SK-N-SH (cell line): ENCODE results near the gene FXYD5. TPM values are rescaled to one million over a fixed set of nuclear protein-coding genes. Genes with fewer than 3 reads are reported as not detected.

Experiments
- CTCF ChIA-PET: fragments of 300-600, 350-600 bp; formaldehyde crosslinking; extraction: SDS; loops from one replicate; lab custom pipeline; 2021; lab: Yijun Ruan, JAX
- POLR2A ChIA-PET: fragments of 350-600 bp; sonication (Branson Sonifier 250); formaldehyde crosslinking; extraction: SDS; loops from one replicate; lab custom pipeline; 2020; ENCODE audit warnings: antibody characterized with exemption, inconsistent platforms; lab: Yijun Ruan, JAX
- DNase-seq: peaks from one replicate; pipeline ENCODE4 v3.0.0; 2012
- H2AFZ ChIP-seq: fragments of 200-600 bp; sonication (generic); 2 replicates; pipeline ENCODE4 v1.8.1; 2016; ENCODE audit warnings: antibody characterized with exemption, mild to moderate bottlenecking, low read depth
- H3F3A ChIP-seq: fragments of 200-600 bp; sonication (generic); replicated peaks from 2 replicates; pipeline ENCODE3; 2016; ENCODE audit warnings: antibody characterized with exemption, mild to moderate bottlenecking; ENCODE audit not compliant: insufficient read depth
- H3K27ac ChIP-seq, 2 experiments: fragments of 200-500 bp in 1 of 2; fragments of 200-600 bp in 1 of 2; sonication (Bioruptor generic) in 1 of 2; sonication (generic), shearing (Covaris generic) in 1 of 2; 2 replicates each; pipeline versions ENCODE4 v1.5.1 to v1.6.1; 2014 to 2016; ENCODE audit warnings: low read depth in 2 of 2, inconsistent platforms in 1 of 2, low read length in 1 of 2, mild to moderate bottlenecking in 1 of 2, mixed read lengths in 1 of 2
- H3K27me3 ChIP-seq: fragments of 200-600 bp; sonication (generic), shearing (Covaris generic); 2 replicates; pipeline ENCODE4 v1.6.1; 2016; ENCODE audit warnings: mixed run types; ENCODE audit not compliant: insufficient read depth
- H3K36me3 ChIP-seq, 2 experiments: fragments of 200-500 bp in 1 of 2; fragments of 200-600 bp in 1 of 2; sonication (Bioruptor generic) in 1 of 2; sonication (generic) in 1 of 2; replicated peaks in 1 of 2; 2 replicates each; pipeline versions ENCODE3 to v1.5.1; 2014 to 2016; ENCODE audit warnings: low read length in 1 of 2, mild to moderate bottlenecking in 1 of 2; ENCODE audit not compliant: insufficient read depth in 2 of 2, control insufficient read depth in 1 of 2
- H3K4me1 ChIP-seq, 2 experiments: fragments of 200-500 bp in 1 of 2; fragments of 200-600 bp in 1 of 2; sonication (Bioruptor generic) in 1 of 2; sonication (generic), shearing (Covaris generic) in 1 of 2; 2 replicates each; pipeline versions ENCODE4 v1.5.1 to v1.6.1; 2014 to 2016; ENCODE audit warnings: low read depth in 1 of 2, low read length in 1 of 2, mixed run types in 1 of 2; ENCODE audit not compliant: insufficient read depth in 2 of 2, control insufficient read depth in 1 of 2
- H3K4me2 ChIP-seq: fragments of 200-600 bp; sonication (generic), shearing (Covaris generic); 2 replicates; pipeline ENCODE4 v1.6.1; 2017; ENCODE audit warnings: mixed run types
- H3K4me3 ChIP-seq, 2 experiments: fragments of 200-500 bp in 1 of 2; fragments of 200-600 bp in 1 of 2; sonication (Bioruptor generic) in 1 of 2; sonication (generic), shearing (Covaris generic) in 1 of 2; 2 replicates each; pipeline versions ENCODE4 v1.5.1 to v1.8.1; 2014 to 2016; ENCODE audit warnings: low read depth in 2 of 2, inconsistent platforms in 1 of 2, low read length in 1 of 2, mild to moderate bottlenecking in 1 of 2, mixed read lengths in 1 of 2, moderate library complexity in 1 of 2
- H3K79me2 ChIP-seq: fragments of 200-600 bp; sonication (generic); 2 replicates; pipeline ENCODE4 v1.8.1; 2017; ENCODE audit warnings: mild to moderate bottlenecking; ENCODE audit not compliant: insufficient read depth
- H3K9ac ChIP-seq: fragments of 200-600 bp; sonication (generic); 2 replicates; pipeline ENCODE4 v1.6.1; 2017; ENCODE audit warnings: mixed run types
- H3K9me2 ChIP-seq: fragments of 200-600 bp; sonication (generic); 2 replicates; pipeline ENCODE4 v1.6.1; 2017; ENCODE audit warnings: mixed run types
- H3K9me3 ChIP-seq: fragments of 200-600 bp; sonication (generic); 2 replicates; pipeline ENCODE4 v1.6.1; 2017; ENCODE audit warnings: mixed run types, mild to moderate bottlenecking, moderate library complexity
- H4K20me1 ChIP-seq: fragments of 200-600 bp; sonication (generic); 2 replicates; pipeline ENCODE4 v1.6.1; 2017; ENCODE audit warnings: mild to moderate bottlenecking, mixed run types; ENCODE audit not compliant: insufficient read depth
- EP300 ChIP-seq, 2 experiments: IDR thresholded peaks; 2 replicates each; pipeline versions ENCODE4 v1.4.0 to v1.6.1; 2012; ENCODE audit warnings: borderline replicate concordance in 1 of 2, low read depth in 1 of 2, low read length in 1 of 2
- MAX ChIP-seq: IDR thresholded peaks from 2 replicates; pipeline ENCODE4 v1.4.0; 2012; ENCODE audit warnings: low read depth
- NRF1 ChIP-seq: IDR thresholded peaks from 2 replicates; pipeline ENCODE4 v1.6.1; 2012; ENCODE audit warnings: low read depth, mild to moderate bottlenecking, low read length
- SMC3 ChIP-seq: IDR thresholded peaks from 2 replicates; pipeline ENCODE4 v1.6.1; 2012; ENCODE audit warnings: low read depth, low read length, improper control_type of control experiment
- TAF1 ChIP-seq: IDR thresholded peaks from 2 replicates; pipeline ENCODE4 v1.6.1; 2012; ENCODE audit warnings: low read depth, mild to moderate bottlenecking, low read length, moderate library complexity, borderline replicate concordance
- USF1 ChIP-seq: IDR thresholded peaks from 2 replicates; pipeline ENCODE4 v1.4.0; 2012; ENCODE audit warnings: low read depth, borderline replicate concordance
- WGBS: methylation state at CpG from one replicate; pipeline ENCODE4 v1.1.6; 2017; ENCODE audit warnings: low lambda C conversion rate; 5-methylcytosine and 5-hydroxymethylcytosine counted together
- polyA plus RNA-seq, 3 experiments: library from polyadenylated mRNA; depleted of rRNA; stranded (reverse); fragments of >200 nt; gene quantifications; 2 replicates each; pipeline ENCODE4 v1.2.3, GENCODE V29; 2012

Gene FXYD5
- polyA plus RNA-seq, 1 of the 3 experiments (the other 2 are of a cell fraction) = 195 TPM

GRCh38 chr19:35166100-35167063 is 11.8 kb downstream of the FXYD5 start:
- Histone ChIP-seq H3K27ac (no peak overlapping the region), H3K4me2 (no peak overlapping the region), H3K9me2 (no peaks in the 10 kb centered on the region), H3K27me3 (no peaks in the 10 kb centered on the region), H3K36me3 (peaks cover 8 to 63% of the 10 kb centered on the region in 2 experiments), H4K20me1 (no peaks in the 10 kb centered on the region), H2AFZ (no peak overlapping the region), H3K9me3 (no peaks in the 10 kb centered on the region; the same call in 1 of the 2 replicates), H3K4me3 (no peak overlapping the region), H3K4me1 (no peaks in the 10 kb centered on the region; a peak in 1 of 4 replicates), H3K79me2 (no peaks in the 10 kb centered on the region), H3F3A (no peaks in the 10 kb centered on the region), H3K9ac (no peak overlapping the region)
- ChIA-PET POLR2A (no interaction called here), CTCF (interaction anchor here (1.3 to 1.6 kb wide), 3 partner anchors 12 to 24 kb away, joined by 3 to 4 read pairs (median 3); no protein-coding TSS in a partner anchor)
- TF ChIP-seq MAX = no peak
- 73% methylated on average over 7 of the region's 7 CpGs for WGBS
- DNase-seq = no peak

GRCh38 chr19:35167251-35168119 is 12.9 kb downstream of the FXYD5 start:
- ChIA-PET POLR2A (no interaction called here), CTCF (interaction anchor here (1.3 to 1.6 kb wide), 4 partner anchors 10 to 25 kb away, joined by 3 to 4 read pairs (median 4); no protein-coding TSS in a partner anchor)
- no peak overlapping the region for H3K4me2 ChIP-seq
- no peak for TF ChIP-seq NRF1
- TF ChIP-seq SMC3 = no peak
- TF ChIP-seq TAF1 = no peak
- TF ChIP-seq USF1 = no peak
- no peak for TF ChIP-seq MAX
- no peak for TF ChIP-seq EP300 (IDR thresholded peaks at IDR 0.05; ENCODE audit: borderline replicate concordance in 1 of 2, low read depth in 1 of 2, low read length in 1 of 2)
- H3K4me1 ChIP-seq = no peaks in the 10 kb centered on the region; a peak in 1 of 4 replicates
- H3K9ac ChIP-seq = no peak overlapping the region
- H3K36me3 ChIP-seq = peaks cover 8 to 52% of the 10 kb centered on the region in 2 experiments
- H3K9me2 ChIP-seq = no peaks in the 10 kb centered on the region
- DNase-seq = no peak
- H3K79me2 ChIP-seq = no peaks in the 10 kb centered on the region
- no peaks in the 10 kb centered on the region for H3K27me3 ChIP-seq
- H4K20me1 ChIP-seq = no peaks in the 10 kb centered on the region
- WGBS = 75% methylated on average over 5 of the region's 5 CpGs
- no peak overlapping the region for H3K27ac ChIP-seq
- H3K9me3 ChIP-seq = no peaks in the 10 kb centered on the region
- H2AFZ ChIP-seq = no peak overlapping the region
- H3K4me3 ChIP-seq = no peak overlapping the region
- H3F3A ChIP-seq = peaks cover 4% of the 10 kb centered on the region
